ENCODE measurements around the gene PLXDC2.

Gene PLXDC2

GRCh38 chr10:19970717-19971116 lies 154.5 kb downstream of the PLXDC2 start:
- no peak for TF ChIP-seq CTCF (IDR thresholded peaks at IDR 0.05)
- H3K27ac ChIP-seq: no peak overlapping the region

GRCh38 chr10:19971343-19972052 lies 155.3 kb downstream of the PLXDC2 start:
- Histone ChIP-seq H3K4me2 (ENCODE audit: low read length) (peak overlapping the region; percentile 14), H3K9ac (no peak overlapping the region), H3K27me3 (ENCODE audit: control insufficient read depth, insufficient read depth, low read length) (no peaks in the 10 kb centered on the region), H2AFZ (no peak overlapping the region), H3K4me1 (peaks cover 9% of the 10 kb centered on the region), H3K79me2 (peaks cover 30% of the 10 kb centered on the region), H3K36me3 (ENCODE audit: control insufficient read depth, insufficient read depth, low read length) (no peaks in the 10 kb centered on the region), H3K9me3 (ENCODE audit: control insufficient read depth, low read length) (no peaks in the 10 kb centered on the region), H3K4me3 (ENCODE audit: low read depth, low read length) (no peak overlapping the region), H3K27ac (no peak overlapping the region)
- TF ChIP-seq CTCF (IDR thresholded peaks at IDR 0.05): no peak

More at GRCh38 chr10:19970717-19971116, 154.5 kb downstream of the PLXDC2 start:
- Histone ChIP-seq H2AFZ (no peak overlapping the region), H3K9me3 (ENCODE audit: control insufficient read depth, low read length) (no peaks in the 10 kb centered on the region), H3K36me3 (ENCODE audit: control insufficient read depth, insufficient read depth, low read length) (no peaks in the 10 kb centered on the region), H3K4me2 (ENCODE audit: low read length) (no peak overlapping the region), H3K9ac (no peak overlapping the region), H3K79me2 (peaks cover 29% of the 10 kb centered on the region), H3K4me3 (ENCODE audit: low read depth, low read length) (no peak overlapping the region), H3K27me3 (ENCODE audit: control insufficient read depth, insufficient read depth, low read length) (no peaks in the 10 kb centered on the region), H3K4me1 (peaks cover 9% of the 10 kb centered on the region)

GRCh38 chr10:19974138-19974537 lies 157.9 kb downstream of the PLXDC2 start:
- Histone ChIP-seq H2AFZ (no peak overlapping the region), H3K4me3 (ENCODE audit: low read depth, low read length) (no peak overlapping the region), H3K9me3 (ENCODE audit: control insufficient read depth, low read length) (no peaks in the 10 kb centered on the region), H3K27me3 (ENCODE audit: control insufficient read depth, insufficient read depth, low read length) (no peaks in the 10 kb centered on the region), H3K79me2 (peaks cover 31% of the 10 kb centered on the region), H3K4me2 (ENCODE audit: low read length) (no peak overlapping the region), H3K4me1 (peaks cover 9% of the 10 kb centered on the region), H3K9ac (no peak overlapping the region), H3K36me3 (ENCODE audit: control insufficient read depth, insufficient read depth, low read length) (no peaks in the 10 kb centered on the region), H3K27ac (no peak overlapping the region)
- TF ChIP-seq CTCF (IDR thresholded peaks at IDR 0.05): no peak

GRCh38 chr10:19974554-19974953 lies 158.3 kb downstream of the PLXDC2 start:
- Histone ChIP-seq H3K27me3 (ENCODE audit: control insufficient read depth, insufficient read depth, low read length) (no peaks in the 10 kb centered on the region), H3K4me1 (peaks cover 9% of the 10 kb centered on the region), H3K36me3 (ENCODE audit: control insufficient read depth, insufficient read depth, low read length) (no peaks in the 10 kb centered on the region), H3K79me2 (peaks cover 34% of the 10 kb centered on the region), H3K9ac (no peak overlapping the region), H2AFZ (no peak overlapping the region), H3K4me2 (ENCODE audit: low read length) (no peak overlapping the region), H3K4me3 (ENCODE audit: low read depth, low read length) (no peak overlapping the region), H3K27ac (no peak overlapping the region), H3K9me3 (ENCODE audit: control insufficient read depth, low read length) (no peaks in the 10 kb centered on the region)
- TF ChIP-seq CTCF (IDR thresholded peaks at IDR 0.05): no peak

- TF ChIP-seq CTCF (IDR thresholded peaks at IDR 0.05): no peak
These were observed 160.9 kb downstream of the PLXDC2 start for GRCh38 chr10:19977097-19977521.

More at GRCh38 chr10:19977097-19977521, 160.9 kb downstream of the PLXDC2 start:
- Histone ChIP-seq H3K27me3 (ENCODE audit: control insufficient read depth, insufficient read depth, low read length) (no peaks in the 10 kb centered on the region), H3K4me3 (ENCODE audit: low read depth, low read length) (no peak overlapping the region), H3K9me3 (ENCODE audit: control insufficient read depth, low read length) (no peaks in the 10 kb centered on the region), H3K4me1 (no peaks in the 10 kb centered on the region), H3K36me3 (ENCODE audit: control insufficient read depth, insufficient read depth, low read length) (no peaks in the 10 kb centered on the region), H2AFZ (no peak overlapping the region), H3K79me2 (peaks cover 28% of the 10 kb centered on the region), H3K4me2 (ENCODE audit: low read length) (no peak overlapping the region), H3K27ac (no peak overlapping the region), H3K9ac (no peak overlapping the region)

Measured in parathyroid adenoma (tissue), 2 donors.